Hindlimb muscle (tissue), 1 donor: ENCODE results near the gene ID3. TPM values are rescaled to one million over a fixed set of nuclear protein-coding genes. Genes with fewer than 3 reads are reported as not detected.
"Not testable (repeated sequence)": the region's sequence is repeated elsewhere in the genome, so short reads cannot be mapped to it uniquely, and the experiment has no call there.

ENCODE experiments used
- DNase-seq: peaks from one replicate; pipeline ENCODE4 v3.0.0-alpha.2; 2013
- polyA plus RNA-seq: library from polyadenylated mRNA; unstranded; fragments of 120-200 nt; gene quantifications from one replicate; pipeline ENCODE4 v1.2.1, GENCODE V29; 2013; ENCODE audit not compliant: insufficient read length

The ID3 gene
- polyA plus RNA-seq, 1 donor: 55.0 TPM

DNA sequence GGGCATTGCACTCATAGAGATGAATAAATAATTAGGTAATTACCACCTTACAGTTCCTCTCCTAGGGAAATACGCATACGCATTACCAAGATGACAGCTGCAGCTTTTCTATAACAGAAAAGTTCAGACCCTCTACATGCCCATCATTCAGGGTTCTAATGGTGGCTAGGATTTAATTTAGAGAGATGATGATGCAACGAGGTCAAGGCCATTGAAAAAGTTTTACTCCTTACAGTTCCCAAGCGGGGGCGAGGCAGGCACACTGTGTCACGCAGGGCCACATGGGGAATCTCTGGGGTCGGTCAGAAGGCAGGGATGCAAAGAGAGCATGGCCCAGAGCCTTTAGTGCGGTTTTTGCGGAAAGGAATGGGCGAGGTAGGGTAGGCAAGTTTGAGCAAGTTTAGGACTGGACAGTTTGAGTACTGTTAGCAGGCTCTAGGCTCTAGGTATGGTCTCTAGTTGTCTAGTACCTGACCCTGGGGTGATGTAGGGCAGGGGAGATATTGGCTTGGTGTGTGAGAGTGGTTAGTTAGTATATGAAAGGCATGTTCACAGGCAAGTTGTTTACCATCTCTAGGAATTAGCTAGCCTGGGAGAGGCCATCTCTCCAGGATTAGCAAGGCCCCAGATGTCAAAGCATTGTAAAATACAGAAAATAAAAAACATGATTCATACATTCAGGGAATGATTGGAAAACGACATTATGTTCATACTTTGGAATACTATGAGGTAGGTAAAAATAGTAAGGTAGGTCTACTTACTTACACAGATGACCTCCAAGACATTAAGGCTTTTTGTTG lies 29.6 kb upstream of the ID3 start:
- DNase-seq: no peak

DNA sequence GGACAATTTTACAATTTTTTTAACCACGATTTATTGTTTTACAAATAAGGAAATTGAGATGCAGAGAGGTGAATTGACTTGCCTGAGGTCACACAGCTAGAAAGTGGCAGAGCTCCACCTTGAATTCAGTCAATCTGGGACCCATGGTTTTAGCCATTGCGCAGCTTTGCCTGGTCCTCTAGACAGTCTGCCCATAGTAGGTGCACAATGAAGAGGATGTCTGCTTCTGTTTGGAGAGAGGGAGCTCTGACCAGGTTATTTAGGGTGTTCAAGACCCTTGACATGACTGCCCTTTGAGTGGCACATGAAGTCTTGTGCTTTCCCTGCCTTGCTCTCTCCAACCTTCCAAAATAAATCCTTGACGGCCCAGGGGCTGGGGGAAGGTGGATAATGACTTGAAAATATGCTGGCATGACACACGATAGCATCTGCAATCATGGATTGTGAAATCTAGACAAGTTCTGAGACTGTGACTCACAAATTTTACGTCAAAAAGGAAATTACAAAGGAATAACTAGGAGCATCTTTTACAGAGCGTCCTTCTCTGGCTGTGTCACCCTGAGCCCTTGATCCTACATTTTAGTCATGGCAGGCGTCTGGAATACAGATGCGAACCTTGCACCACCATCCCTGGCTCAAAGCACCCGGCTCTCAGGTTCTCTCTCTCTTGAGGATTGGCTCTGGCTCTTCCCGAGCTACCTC lies 26.2 kb upstream of the ID3 start:
- DNase-seq: no peak

DNA sequence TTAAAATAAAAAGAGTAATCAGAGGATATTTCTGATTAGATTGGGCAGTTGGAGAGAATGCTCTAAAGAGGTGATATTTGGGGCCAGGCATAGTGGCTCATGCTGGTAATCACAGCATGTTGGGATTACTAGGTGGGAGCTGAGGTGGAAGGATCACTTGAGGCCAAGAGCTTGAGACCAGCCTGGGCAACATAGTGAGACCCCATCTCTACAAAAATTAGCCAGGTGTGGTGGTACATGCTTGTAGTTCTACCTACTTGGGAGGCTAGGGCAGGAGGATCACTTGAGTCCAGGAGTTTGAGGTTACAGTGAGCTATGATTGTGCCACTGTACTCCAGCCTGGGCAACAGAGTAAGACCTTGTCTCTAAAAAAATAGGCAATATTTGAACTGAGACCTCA lies 24.4 kb upstream of the ID3 start:
- DNase-seq: not testable (repeated sequence)

DNA sequence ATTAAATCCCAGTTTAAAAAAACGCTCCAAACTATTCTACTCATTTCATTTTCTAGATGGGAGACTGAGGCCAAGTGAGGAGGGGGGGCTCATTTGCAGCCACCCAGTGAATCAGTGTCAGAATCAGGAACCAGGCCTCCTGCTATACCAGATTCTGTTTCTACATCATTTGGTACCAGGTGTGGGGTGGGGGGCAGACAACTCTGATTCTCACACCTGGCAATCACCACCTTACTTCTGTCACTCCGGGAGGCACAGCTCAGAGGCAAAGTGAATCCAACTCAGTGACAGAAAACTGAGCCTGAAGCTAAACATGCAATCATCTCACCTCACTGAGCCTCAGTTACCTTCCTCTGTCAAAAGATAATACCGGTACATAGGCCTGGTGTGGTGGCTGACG lies 23.5 kb upstream of the ID3 start:
- DNase-seq: no peak

DNA sequence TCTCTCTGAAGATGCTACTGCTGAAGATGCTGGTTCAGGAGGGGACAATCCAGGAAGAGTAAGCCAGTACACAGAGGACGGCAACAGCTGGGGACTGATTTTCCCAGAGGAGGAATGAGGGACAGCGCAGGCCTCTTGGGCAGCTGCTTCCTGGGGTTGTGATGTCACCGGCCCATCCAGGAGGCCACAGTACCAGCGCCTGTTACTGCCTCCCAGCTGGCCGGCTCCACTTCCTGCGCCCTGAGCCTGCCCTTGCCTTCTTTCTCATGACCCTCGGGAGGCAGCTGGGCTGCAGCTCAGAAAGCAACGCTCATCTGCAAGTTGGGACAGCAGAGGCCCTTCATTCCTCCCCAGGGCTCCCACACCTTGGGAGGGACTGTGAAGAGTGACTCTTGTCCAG lies 21.9 kb upstream of the ID3 start:
- DNase-seq: no peak

DNA sequence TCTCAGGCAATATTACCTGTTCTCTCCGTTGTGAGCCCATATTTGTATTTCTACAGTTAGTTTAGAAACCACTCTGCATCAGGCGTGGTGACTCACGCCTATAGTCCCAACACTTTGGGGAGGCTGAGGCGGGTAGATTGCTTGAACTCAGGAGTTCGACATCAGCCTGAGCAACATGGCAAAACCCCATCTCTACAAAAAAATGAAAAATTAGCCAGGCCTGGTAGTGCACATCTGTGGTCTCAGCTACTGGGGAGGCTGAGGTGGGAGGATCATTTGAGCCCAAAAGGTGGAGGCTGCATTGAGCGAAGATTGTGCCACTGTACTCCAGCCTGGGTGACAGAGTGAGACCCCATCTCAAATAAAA lies 19.7 kb upstream of the ID3 start:
- no peak for DNase-seq

DNA sequence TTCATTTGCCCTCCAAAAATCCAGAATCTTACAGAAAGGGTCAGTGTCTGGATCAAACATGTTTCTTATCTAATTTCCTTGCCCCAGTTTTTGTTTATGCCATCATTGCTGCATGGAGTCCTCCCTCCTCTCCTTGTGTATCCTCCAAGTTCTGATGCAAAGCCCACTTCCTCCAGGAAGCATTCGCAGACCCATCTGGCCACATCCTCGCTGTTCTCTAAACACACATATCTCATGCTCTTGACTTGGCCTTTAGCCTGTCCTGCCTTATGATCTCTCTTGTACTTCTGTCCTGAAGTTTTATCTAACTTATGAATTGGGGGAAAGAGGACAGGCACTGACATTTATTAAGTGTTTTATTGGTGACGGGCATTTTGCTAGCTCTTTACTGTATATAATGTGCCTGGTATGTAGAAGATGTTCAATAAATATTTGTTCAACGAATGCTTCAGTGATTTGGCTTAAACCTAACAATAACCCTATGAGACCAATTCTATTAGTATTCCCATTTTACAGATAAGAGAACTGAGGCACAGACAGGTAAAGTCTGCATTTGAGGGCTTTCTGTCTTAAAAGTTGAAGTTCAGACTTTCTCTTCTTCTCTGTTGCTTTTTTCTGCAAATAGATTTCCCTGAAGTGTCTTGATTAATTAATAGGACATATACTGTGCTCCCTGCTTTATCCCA lies 19.2 kb upstream of the ID3 start:
- DNase-seq: no peak

DNA sequence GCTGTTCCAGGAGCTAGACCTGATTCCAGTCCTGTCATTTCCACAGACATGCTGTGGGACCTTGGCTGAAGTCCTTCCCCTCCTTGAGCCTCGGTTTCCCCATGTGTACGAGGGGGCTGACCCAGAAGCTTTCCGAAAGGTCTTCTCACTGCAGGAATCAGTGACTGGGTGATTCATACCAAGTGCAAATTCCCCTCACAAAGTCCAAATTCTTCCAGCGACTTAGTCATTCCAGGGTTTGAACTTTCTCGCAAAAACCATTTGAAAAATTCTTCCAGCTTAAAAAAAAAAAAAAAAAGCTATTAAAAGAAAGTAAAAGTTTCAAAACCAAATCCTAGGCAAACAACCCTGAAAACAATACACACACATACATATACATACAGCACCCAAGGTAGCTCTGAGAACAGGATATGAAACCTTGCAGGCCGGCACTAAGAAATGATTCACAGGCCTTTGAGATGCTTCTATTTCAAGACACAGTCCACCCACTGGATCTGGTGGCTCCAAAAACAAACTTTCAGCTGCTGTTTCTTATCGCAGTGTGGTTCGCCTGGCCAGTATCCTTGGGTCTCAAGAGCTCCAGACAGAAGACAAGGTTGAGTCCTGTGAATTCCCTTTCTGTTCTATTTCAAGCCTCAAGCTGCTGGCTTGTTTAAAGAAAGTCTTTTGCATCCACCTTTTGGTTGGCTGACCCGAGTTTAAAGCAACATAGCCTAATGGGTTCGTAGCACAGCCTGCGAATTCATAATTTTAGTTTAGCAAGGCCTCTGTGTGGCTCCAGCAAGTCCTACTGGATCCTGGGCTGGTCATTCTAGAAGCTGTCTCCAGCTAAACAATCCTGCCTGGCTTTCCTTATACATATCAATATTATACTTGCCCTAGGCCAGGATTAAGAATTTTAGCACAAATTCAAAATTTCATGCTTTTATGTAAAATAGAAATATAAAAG lies 18.0 kb upstream of the ID3 start:
- no peak for DNase-seq

DNA sequence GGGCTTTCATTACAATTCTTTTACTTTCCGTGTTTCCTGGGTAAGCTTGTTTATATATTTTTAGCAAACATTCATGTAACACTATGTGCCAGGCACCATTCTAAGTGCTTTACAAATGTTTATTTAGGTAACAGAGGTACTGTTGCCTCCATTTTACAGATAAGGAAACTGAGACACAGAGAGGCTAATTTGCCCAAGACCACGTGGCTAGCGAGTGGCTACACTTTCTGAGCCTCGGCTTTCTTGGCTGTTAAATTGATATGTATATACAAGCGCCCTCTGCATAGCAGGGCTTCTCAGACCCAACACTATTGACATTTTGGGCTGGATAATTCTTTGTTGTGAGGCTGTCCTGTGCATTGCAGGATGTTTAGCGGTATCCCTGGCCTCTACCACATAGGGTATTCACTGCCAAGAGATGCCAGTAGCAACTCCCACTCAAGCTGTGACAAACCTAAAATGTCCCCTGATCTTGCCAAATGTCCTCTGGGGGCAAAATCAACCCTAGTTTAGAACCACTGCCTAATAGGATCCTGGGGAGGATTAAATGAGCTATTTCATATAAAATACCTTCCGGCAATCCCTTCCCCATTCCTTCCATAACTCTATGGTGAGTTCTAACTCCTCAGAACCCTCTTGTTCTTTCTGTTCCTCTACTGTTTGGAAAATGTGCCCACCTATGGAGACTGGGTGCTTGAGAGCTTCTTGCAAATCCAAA lies 17.2 kb upstream of the ID3 start:
- no peak for DNase-seq

DNA sequence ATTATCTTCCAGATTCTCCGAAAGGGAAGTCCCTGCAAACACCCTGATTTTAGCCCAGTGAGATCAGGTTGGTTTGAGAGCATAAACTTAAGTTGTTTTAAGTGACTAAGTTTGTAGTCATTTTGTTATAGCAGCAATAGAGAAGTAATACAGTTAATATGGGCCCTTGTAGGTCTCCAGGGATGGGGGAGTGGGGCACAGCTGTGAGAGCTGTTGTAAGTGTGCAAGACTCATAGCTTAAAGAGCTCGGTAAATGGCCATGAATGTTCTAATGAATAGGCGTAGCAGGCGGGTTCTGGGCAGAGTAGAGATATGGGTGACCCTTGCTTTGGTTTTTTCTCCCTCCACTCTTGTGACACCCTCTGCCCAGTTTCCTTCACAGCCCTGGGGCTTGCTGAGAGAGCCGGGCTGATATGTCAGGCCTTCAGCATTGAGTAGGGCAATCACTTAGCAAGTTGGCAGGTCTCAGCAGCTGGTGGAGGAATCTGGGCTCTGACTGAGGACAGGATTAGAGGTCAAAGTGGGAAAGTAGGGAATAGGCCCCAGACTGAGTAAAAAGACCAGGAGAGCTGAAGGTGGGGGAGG lies 16.0 kb upstream of the ID3 start:
- DNase-seq: no peak

DNA sequence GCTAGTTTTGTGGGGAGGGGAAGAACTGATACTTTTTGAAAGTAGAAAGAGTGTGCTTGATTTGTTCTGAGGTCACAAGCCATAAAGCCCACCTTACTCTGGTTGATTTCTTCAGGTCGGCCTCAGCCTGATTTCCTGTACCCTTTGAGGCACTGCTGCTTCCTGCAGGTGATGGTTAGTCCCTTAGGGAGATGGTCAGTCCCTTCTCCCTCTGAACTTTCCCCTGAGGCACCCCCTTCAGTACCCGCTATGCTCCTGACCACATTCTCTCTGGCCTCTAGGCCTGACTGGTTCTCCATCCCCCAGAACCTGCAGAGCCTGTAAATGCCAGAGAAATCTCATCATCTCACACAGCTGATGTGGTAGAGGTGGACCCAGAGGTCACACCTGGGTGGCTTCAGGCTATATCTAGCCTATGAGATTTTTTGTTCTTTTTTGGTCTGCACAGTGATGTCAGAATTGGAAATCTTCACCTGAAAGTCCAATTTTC lies 15.0 kb upstream of the ID3 start:
- no peak for DNase-seq

DNA sequence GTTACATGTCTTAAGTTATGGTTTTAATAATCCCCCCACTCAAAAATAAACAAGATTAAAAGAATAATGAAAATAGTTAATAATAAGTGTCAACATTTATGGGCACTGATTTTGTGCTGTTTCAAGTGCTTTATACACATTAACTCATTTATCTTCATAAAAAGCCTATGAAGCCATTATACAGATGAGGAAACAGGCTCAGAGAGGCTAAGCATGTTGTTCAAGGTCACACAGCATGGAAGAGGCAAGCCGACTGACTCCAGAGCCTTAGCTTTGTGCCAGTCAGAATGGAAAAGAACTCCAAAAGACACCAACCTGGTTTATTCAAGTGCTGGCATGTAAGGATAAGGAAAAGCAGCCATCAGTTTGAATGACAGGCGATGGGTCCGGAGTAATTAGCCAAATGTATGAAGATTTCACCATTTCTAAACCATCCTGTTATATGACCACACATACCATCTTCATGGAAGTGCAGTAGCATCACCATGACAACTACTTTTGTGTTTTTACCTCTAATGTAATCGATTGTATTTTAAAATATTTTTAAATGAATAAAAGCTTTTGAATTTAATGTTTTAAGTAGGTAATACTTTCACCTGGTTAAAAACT lies 14.4 kb upstream of the ID3 start:
- no peak for DNase-seq

DNA sequence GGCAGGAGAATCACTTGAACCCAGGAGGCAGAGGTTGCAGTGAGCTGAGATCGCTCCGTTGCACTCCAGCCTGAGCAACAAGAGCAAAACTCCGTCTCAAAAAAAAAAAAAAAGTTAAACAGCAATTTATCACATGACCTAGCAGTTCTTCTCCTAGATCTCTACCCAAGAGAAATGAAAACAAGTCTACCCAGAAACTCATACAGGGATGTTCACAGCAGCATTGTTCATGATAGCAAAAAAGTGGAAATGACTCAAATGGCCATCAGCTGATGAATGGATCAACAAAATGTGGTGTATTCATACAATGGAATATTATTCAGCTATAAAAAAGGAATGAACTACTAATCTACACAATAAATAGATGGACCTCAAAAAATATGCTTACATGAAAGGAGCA lies 12.2 kb upstream of the ID3 start:
- DNase-seq: no peak

DNA sequence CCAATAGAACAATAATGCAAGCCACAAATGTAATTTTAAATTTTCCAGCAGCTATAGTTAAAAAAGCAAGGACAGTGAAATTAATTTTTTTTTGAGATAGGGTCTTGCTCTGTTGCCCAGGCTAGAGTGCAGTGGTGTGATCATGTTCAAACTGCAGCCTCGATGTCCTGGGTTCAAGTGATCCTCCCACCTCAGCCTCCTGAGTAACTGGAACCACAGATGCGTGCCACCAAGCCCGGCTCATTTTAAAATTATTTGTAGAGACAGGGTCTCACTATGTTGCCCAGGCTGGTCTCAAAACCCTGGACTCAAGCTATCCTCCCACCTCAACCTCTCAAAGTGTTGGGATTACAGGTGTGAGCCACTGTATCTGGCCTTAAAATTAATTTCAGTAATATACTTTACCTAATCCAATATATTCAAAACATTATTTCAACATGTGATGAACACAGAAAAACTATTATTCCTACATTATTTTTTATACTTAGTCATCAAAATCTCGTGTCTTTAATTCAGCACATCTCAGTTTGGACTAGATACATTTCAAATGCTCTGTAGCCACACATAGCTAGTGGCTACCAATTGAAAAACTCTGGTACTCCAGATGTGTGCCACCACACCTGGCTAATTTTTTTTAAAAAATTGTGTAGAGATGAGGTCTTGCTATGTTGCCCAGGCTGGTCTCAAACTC lies 10.8 kb upstream of the ID3 start:
- DNase-seq: no peak

DNA sequence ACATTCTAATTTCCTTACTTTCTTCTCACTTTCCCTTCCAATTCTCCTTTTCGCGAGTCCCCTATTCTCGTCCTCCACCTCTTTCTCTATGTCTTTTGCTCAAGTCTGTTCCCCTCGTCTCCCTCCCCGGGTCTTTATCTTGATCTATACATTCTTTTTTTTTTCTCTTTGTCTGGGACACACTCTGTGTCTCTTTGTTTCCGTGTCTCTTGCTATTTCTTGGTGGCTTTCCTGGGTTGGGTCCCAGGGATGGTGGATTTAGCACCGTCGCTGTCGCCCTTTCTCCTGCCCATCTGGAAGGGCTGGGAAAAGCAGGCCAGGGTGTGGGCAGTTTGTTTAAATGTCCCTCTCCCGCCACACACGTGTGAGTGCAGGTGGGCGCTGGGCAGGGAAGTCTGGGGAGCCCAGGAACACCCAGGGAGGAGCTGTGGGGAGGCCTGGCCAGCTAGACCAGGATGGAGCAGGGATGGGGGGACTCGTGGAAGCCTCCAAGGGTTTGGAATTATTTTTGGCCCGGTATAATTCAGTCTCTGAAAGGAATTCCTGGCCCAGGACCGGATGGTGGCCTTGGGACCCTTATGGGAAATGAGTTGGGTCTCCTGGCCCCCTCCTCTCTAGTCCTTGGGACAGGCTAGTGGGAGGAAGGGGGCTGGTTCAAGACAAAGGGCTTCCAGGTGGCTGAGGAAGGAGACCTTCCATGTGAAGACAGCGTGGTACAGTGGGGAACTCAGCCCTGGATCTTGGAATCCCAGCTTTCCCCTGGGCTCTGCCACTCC lies 9.5 kb upstream of the ID3 start:
- DNase-seq: no peak

DNA sequence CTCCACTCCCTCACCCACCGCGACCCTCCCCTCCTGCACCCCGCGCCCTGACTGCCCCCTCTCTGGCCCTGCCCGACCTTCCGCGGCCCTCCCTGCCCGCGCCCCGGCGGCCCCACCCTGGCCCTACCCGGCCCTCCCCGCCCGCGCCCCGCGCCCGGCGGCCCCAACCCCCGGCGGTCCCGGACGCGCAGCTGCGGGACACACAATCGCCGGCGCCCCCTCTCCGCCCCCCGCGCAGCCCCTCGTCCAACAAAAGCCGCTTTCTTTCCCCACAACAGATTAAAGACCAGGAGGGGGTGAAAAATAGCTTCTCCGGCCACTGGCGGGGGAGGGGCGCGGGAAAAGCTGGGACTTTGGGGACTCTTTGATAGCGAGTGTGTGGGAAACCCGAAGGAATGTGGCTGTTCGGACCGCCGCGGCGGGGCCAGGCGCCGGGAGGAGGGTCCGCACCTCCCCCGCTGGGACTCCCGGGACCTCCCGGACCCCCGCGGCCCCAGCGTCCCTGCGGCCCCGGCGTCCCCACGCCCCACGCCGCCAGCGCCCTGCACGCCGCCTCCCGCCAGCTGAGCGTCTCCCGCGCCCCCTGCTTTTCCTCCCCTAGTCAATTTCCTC lies 8.8 kb upstream of the ID3 start:
- no peak for DNase-seq

DNA sequence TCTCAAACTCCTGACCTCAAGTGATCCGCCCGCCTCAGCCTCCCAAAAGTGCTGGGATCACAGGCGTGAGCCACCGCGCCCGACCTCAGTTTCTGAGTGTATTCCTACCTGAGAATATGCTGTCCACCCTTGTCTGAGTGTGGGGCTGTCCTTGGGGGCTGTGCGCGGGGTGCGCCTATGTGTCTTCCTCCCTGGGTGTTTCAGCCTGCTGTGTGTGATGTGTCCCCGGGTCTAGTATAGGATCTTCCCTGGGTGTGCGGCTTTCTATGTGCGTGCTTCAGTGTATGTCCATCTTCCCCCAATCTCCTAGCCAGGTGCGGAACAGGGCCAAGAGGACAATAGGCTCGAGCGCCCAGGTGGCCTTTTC lies 8.3 kb upstream of the ID3 start:
- DNase-seq: no peak

DNA sequence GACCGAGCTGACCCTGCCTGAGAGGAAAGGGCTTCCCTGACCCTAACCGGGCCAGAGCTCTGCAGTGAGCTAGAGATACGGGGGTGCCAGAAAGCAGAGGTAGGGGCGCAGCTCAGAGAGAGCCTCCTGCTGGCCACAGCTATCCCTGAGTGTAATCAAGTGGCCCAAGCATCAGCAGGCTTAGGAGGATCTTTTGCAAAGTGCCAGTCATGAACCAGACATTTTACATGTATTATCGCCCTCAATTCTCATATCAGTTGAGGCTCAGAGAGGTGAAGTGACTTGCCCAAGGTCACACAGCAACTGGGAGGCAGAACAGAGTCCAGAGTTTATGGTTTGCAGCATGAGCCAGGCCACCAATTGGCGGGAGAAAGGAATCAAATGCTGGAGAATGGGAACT lies 7.0 kb upstream of the ID3 start:
- DNase-seq: no peak

DNA sequence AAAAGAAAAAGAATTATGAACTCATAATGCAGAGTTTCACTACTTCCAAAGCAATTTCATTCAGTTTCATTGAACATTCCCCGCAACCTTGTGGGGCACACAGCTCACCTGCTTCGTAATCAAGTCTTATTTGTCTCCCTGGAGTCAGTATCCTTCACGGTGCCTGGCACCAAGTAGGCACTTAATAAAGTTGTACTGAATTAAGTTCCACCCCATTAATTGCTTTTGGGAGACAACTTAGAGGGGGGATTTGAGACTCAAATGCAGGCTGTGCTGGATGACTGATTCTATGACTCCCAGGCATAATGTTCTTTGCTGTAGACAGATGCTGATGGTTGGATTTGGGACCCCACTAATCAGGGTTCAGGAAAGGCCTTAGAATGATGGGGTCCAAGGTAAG lies 6.5 kb upstream of the ID3 start:
- DNase-seq: no peak
